Measurements from ENCODE around the gene PROM2. TPM values are rescaled to one million over a fixed set of nuclear protein-coding genes. Genes with fewer than 3 reads are reported as not detected.

The PROM2 gene
- total RNA-seq, 1 donor from 2014 or later = 18.5 TPM

DNA sequence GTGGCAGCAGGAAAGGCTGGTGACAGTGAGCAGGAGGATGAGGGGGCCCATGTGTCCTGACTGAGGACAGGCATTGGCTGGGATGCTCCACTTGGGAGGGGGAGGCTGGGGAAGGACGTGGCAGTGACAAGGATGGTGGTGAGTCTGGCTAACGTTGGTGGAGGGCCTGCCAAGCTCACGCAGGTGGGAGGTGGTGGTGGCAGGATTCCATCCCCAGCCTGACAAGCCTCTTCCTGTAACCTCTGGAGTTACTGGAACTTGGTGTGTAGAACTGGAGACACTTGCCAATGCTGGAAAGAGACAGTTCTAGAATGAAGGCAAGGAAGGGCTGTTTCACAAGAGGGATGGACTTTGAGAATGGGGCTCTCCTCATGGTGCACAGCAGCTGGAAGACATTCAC is 8.2 kb downstream of the PROM2 start:
- Mint-ChIP-seq H3K36me3 (no peaks in the 10 kb centered on the region), H3K27me3 (no peaks in the 10 kb centered on the region), H3K9me3 (no peaks in the 10 kb centered on the region), H3K4me1 (ENCODE audit: unreplicated experiment) (no peaks in the 10 kb centered on the region), H3K27ac (peak overlapping the region; percentile 18), H3K4me3 (no peak overlapping the region)
- no peak for DNase-seq (ENCODE audit: extremely low spot score, unreplicated experiment)
- TF ChIP-seq, protein P1, sequence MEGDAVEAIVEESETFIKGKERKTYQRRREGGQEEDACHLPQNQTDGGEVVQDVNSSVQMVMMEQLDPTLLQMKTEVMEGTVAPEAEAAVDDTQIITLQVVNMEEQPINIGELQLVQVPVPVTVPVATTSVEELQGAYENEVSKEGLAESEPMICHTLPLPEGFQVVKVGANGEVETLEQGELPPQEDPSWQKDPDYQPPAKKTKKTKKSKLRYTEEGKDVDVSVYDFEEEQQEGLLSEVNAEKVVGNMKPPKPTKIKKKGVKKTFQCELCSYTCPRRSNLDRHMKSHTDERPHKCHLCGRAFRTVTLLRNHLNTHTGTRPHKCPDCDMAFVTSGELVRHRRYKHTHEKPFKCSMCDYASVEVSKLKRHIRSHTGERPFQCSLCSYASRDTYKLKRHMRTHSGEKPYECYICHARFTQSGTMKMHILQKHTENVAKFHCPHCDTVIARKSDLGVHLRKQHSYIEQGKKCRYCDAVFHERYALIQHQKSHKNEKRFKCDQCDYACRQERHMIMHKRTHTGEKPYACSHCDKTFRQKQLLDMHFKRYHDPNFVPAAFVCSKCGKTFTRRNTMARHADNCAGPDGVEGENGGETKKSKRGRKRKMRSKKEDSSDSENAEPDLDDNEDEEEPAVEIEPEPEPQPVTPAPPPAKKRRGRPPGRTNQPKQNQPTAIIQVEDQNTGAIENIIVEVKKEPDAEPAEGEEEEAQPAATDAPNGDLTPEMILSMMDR (conservative IDR thresholded peaks at IDR 0.05) = no peak

DNA sequence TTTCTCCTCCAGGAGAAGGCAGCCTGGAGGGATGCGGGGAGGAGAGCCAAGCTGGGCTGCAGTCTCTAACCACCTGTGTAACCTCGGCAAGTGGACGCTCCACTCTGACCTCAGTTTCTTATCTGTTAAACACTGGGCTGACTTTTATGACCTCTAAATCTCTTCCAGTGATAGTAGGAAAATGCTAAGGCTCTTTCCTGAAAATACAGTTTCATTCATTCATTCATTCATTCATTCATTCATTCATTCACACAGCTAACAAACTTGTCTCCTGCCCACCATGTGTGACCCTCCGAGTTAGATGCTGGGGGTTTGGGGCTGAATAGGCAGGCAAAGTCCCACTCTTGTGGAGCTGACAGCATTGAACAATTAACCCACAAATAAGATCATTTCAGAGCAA is 9.3 kb downstream of the PROM2 start:
- Mint-ChIP-seq H3K4me3 (no peak overlapping the region), H3K4me1 (ENCODE audit: unreplicated experiment) (no peaks in the 10 kb centered on the region), H3K36me3 (no peaks in the 10 kb centered on the region), H3K9me3 (no peaks in the 10 kb centered on the region), H3K27ac (no peak overlapping the region), H3K27me3 (no peaks in the 10 kb centered on the region)
- TF ChIP-seq, protein P1 (conservative IDR thresholded peaks at IDR 0.05) = no peak
- DNase-seq (ENCODE audit: extremely low spot score, unreplicated experiment) = no peak

DNA sequence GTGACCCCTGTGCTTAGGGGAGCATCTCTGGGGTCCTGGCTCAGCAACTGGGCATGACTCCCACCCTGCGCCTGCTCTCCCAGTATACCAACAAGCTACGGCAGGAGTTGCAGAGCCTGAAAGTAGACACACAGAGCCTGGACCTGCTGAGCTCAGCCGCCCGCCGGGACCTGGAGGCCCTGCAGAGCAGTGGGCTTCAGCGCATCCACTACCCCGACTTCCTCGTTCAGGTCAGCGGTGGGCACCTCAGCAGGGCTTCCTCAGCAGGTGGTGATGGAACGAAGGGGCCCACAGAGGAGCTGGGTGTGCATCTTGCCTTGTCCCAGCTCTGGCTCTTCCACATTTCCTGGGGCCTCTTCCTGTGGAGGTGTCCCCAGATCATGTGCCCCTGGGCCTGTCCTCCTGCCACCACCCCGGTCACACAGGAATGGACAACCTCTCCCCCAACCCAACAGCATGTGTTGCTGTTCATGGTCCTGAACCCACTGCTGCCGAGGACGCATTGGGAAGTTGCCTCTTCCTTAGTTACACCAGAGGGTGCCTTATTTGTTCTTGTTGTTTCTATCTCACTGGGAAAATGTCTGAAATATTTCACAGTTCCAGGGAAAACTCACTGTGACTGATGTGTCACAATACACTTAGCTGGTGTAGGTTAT is 10.8 kb downstream of the PROM2 start:
- Mint-ChIP-seq H3K27ac (no peak overlapping the region), H3K9me3 (peaks cover 1% of the 10 kb centered on the region), H3K4me3 (no peak overlapping the region), H3K4me1 (ENCODE audit: unreplicated experiment) (no peaks in the 10 kb centered on the region), H3K36me3 (peaks cover under 1% of the 10 kb centered on the region), H3K27me3 (no peaks in the 10 kb centered on the region)
- no peak for DNase-seq (ENCODE audit: extremely low spot score, unreplicated experiment)
- TF ChIP-seq, protein P1 (conservative IDR thresholded peaks at IDR 0.05) = no peak

DNA sequence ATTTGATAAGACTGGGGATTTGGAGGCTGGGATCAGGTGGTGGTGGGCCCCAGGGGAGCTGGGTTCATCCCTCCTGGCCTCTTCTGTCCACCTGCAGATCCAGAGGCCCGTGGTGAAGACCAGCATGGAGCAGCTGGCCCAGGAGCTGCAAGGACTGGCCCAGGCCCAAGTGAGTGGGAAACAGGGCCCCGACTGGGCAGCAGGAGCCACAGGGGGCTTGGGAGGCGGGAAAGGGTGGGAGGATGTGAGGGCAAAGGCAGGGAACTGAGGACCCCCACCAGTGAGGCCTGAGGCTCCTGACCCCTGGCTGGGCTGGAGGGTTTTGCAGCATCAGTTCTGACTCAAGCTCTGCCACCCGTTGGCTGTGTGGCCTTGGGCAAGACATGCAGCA is 11.3 kb downstream of the PROM2 start:
- H3K9me3 Mint-ChIP-seq = peaks cover 6% of the 10 kb centered on the region
- no peaks in the 10 kb centered on the region for H3K4me1 Mint-ChIP-seq (ENCODE audit: unreplicated experiment)
- no peak overlapping the region for H3K4me3 Mint-ChIP-seq
- H3K27ac Mint-ChIP-seq = no peak overlapping the region
- peaks cover 6% of the 10 kb centered on the region for H3K36me3 Mint-ChIP-seq
- no peaks in the 10 kb centered on the region for H3K27me3 Mint-ChIP-seq
- TF ChIP-seq, protein P1 (conservative IDR thresholded peaks at IDR 0.05) = no peak
- no peak for DNase-seq (ENCODE audit: extremely low spot score, unreplicated experiment)

DNA sequence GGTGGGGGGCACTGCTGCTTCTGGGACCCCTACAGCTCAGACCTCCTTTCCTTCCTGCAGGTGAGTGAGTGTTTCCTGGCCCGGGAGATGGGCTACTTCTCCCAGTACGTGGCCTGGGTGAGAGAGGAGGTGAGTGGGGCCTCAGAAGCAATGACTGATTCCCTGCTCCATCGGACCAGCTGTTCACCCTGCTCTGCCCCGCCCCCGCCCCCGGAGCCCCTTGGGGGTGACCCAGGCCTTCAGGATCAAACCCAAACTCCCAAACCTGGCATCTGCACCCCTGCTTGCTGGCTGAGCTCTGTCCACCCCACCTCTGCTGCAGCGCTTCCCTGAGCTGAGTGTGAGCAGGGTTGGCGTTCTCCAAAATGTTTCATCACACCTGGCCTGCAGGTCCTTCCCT is 13.1 kb downstream of the PROM2 start:
- TF ChIP-seq, protein P1 (conservative IDR thresholded peaks at IDR 0.05) = no peak
- Mint-ChIP-seq H3K4me1 (ENCODE audit: unreplicated experiment) (no peaks in the 10 kb centered on the region), H3K4me3 (no peak overlapping the region), H3K27me3 (no peaks in the 10 kb centered on the region), H3K36me3 (peaks cover 10% of the 10 kb centered on the region), H3K27ac (no peak overlapping the region), H3K9me3 (peaks cover 8% of the 10 kb centered on the region)
- no peak for DNase-seq (ENCODE audit: extremely low spot score, unreplicated experiment)
